ENCODE data around the gene EHD4. TPM values are rescaled to one million over a fixed set of nuclear protein-coding genes. Genes with fewer than 3 reads are reported as not detected.

EHD4 gene
- total and polyA plus RNA-seq, 9 of the 15 experiments (the other 6 are each of a cell fraction or from before 2014, with no cell fraction given), result 0.89 to 10.3 (median 6.4) TPM

GRCh38 chr15:41945221-41945620 is 27.1 kb downstream of the EHD4 start (continued):
- no peak for TF ChIP-seq BCL6 (CRISPR knock-in tag; IDR thresholded peaks at IDR 0.05)
- TF ChIP-seq ZNF512 (tag; IDR thresholded peaks at IDR 0.05), result no peak
- TF ChIP-seq ZBTB8A (IDR thresholded peaks at IDR 0.05; ENCODE audit: partially characterized antibody), result no peak

- H3K9me3 ChIP-seq (replicated peaks; ENCODE audit: control insufficient read depth, insufficient read depth, low read depth, low read length), result no peaks in the 10 kb centered on the region
- no peaks in the 10 kb centered on the region for H3K27me3 ChIP-seq (ENCODE audit: control insufficient read depth in 2 of 2, insufficient read depth in 2 of 2, low read length in 2 of 2)
- no peaks in the 10 kb centered on the region for H3K9me1 ChIP-seq (ENCODE audit: control insufficient read depth, insufficient read depth, low read length)
- H3K4me2 ChIP-seq (ENCODE audit: insufficient read depth, low read length), result no peak overlapping the region
- CTCF ChIA-PET (ENCODE audit: low intra/inter-chr PET ratio), result no interaction called here
- no peaks in the 10 kb centered on the region for H3K4me1 ChIP-seq (replicated peaks in 1 of 2; ENCODE audit: control insufficient read depth in 2 of 2, insufficient read depth in 2 of 2, low read length in 2 of 2)
- no peaks in the 10 kb centered on the region for H3K79me2 ChIP-seq (ENCODE audit: control insufficient read depth, insufficient read depth, low read length)
- no TSS peak for BruUV-seq (replicated peaks)
- peaks cover 9% of the 10 kb centered on the region; the same call in 1 of the 3 replicates for H3K36me3 ChIP-seq (ENCODE audit: control insufficient read depth, insufficient read depth, low read length)
- intact Hi-C loops (cut with micrococcal nuclease), result no loop called here
- no peaks in the 10 kb centered on the region; the same call in none of the 2 replicates for H4K20me1 ChIP-seq (replicated peaks; ENCODE audit: control insufficient read depth, insufficient read depth, low read length)
- POLR2A ChIA-PET, result interaction anchor here (1.4 kb wide), 1 partner anchor 18 kb away, joined by 5 read pairs; no protein-coding TSS in a partner anchor
- no peak overlapping the region for H3K27ac ChIP-seq (ENCODE audit: extremely low read depth, low read depth, low read length)
- 56% methylated on average over 8 of the region's 8 CpGs for WGBS (ENCODE audit: insufficient coverage, low coverage, missing lambda C conversion rate)
- no peak overlapping the region for H3K4me3 ChIP-seq
- FAIRE-seq (no peak), ATAC-seq (no peak), DNase-seq (ENCODE audit: extremely low read depth in 1 of 4, low spot score in 3 of 4) (no peak)
- no peak overlapping the region for H2AFZ ChIP-seq (ENCODE audit: low read depth, low read length)
- in situ Hi-C loops (cut with MboI), result no loop called here
- no peak overlapping the region for H3K9ac ChIP-seq (ENCODE audit: insufficient read depth in 1 of 2, low read depth in 2 of 2, low read length in 2 of 2)
- TF ChIP-seq HNRNPL (IDR thresholded peaks at IDR 0.05; ENCODE audit: low read depth, low read length), result no peak
- TF ChIP-seq HMBOX1 (IDR thresholded peaks at IDR 0.05), result no peak
- TF ChIP-seq USF2 (CRISPR knock-in tag; IDR thresholded peaks at IDR 0.05), result no peak
- TF ChIP-seq SNAPC5 (CRISPR knock-in tag; IDR thresholded peaks at IDR 0.05), result no peak
- no peak for TF ChIP-seq POLR3A (IDR thresholded peaks at IDR 0.05; ENCODE audit: borderline replicate concordance, extremely low read depth, insufficient read depth, insufficient read length)
- no peak for TF ChIP-seq CBFA2T3 (IDR thresholded peaks at IDR 0.05)
- TF ChIP-seq ZFP91 (CRISPR knock-in tag; IDR thresholded peaks at IDR 0.05), result no peak
- no peak for TF ChIP-seq NCOA6 (IDR thresholded peaks at IDR 0.05)
- no peak for TF ChIP-seq ZNF639 (CRISPR knock-in tag; conservative IDR thresholded peaks at IDR 0.05 in 1 of 2, IDR thresholded peaks at IDR 0.05 in 1 of 2)
Observed at GRCh38 chr15:41944313-41944940, 27.9 kb downstream of the EHD4 start.

All from K562 (cell line).